ENCODE data around the gene TRAPPC8.

DNA sequence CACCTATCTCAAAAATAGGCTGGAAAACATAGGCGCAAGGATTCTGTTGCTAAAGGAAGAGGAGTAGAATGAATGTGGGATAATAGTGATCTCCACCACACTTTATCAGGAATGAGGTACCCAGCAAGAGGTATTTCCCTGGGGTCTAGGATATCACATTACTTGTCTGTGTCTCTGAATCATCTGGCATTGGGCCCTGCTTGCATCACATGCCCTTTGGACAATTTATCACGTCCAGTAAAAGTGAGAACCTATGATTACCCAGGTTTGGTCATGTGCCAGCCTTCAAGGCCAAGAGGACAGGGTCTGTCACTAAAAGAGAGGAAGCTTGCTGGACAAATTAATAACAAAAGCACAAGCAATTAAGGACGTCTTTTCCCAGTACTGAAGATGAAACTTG lies 11.4 kb upstream of the TRAPPC8 start:
- TF ChIP-seq POLR2A (IDR thresholded peaks at IDR 0.05; ENCODE audit: low read depth) (no peak), EP300 (IDR thresholded peaks at IDR 0.05) (no peak), POLR2AphosphoS5 (IDR thresholded peaks at IDR 0.05) (no peak)
- TF ChIP-seq, protein P1, sequence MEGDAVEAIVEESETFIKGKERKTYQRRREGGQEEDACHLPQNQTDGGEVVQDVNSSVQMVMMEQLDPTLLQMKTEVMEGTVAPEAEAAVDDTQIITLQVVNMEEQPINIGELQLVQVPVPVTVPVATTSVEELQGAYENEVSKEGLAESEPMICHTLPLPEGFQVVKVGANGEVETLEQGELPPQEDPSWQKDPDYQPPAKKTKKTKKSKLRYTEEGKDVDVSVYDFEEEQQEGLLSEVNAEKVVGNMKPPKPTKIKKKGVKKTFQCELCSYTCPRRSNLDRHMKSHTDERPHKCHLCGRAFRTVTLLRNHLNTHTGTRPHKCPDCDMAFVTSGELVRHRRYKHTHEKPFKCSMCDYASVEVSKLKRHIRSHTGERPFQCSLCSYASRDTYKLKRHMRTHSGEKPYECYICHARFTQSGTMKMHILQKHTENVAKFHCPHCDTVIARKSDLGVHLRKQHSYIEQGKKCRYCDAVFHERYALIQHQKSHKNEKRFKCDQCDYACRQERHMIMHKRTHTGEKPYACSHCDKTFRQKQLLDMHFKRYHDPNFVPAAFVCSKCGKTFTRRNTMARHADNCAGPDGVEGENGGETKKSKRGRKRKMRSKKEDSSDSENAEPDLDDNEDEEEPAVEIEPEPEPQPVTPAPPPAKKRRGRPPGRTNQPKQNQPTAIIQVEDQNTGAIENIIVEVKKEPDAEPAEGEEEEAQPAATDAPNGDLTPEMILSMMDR (IDR thresholded peaks at IDR 0.05): no peak

Data from esophagus muscularis mucosa (tissue), 4 donors.